Lower leg skin (tissue), 4 donors: ENCODE results near the gene XG. TPM values are rescaled to one million over a fixed set of nuclear protein-coding genes. Genes with fewer than 3 reads are reported as not detected.
"Not testable (repeated sequence)": the region's sequence is repeated elsewhere in the genome, so short reads cannot be mapped to it uniquely, and the experiment has no call there.

ENCODE experiments used
- DNase-seq, 2 donors: peaks; one replicate each; pipeline ENCODE4 v3.0.0-alpha.2; 2019; ENCODE audit warnings: low spot score in 2 of 2
- H3K4me3 ChIP-seq: fragments of 200-600 bp; sonication (generic); 2 replicates; pipeline ENCODE4 v1.5.1; 2017; ENCODE audit warnings: mild to moderate bottlenecking, low read depth; ENCODE audit not compliant: poor library complexity, severe bottlenecking
- CTCF ChIP-seq, 3 donors: fragments of 450-650 bp; IDR thresholded peaks; one replicate each; pipeline ENCODE4 v1.5.1; 2016; ENCODE audit warnings: antibody characterized with exemption in 3 of 3, mild to moderate bottlenecking in 3 of 3, moderate library complexity in 2 of 3
- POLR2A ChIP-seq, 2 donors: fragments of 450-650 bp; IDR thresholded peaks; one replicate each; pipeline ENCODE4 v1.6.1; 2016 to 2017; ENCODE audit warnings: antibody characterized with exemption in 2 of 2, mild to moderate bottlenecking in 1 of 2, moderate library complexity in 1 of 2
- WGBS, 2 donors: methylation state at CpG; one replicate each; pipeline ENCODE4 v1.1.5; 2018; 5-methylcytosine and 5-hydroxymethylcytosine counted together
- intact Hi-C: fragments of 100-400 bp; cut with DNase I; formaldehyde crosslinking; loops from one replicate; pipeline ENCODE4 v1.15.0; 2023; ENCODE audit warnings: low total_unique reads
- total RNA-seq, 4 donors: library from RNA; depleted of rRNA; stranded (reverse); fragments of >200 nt; gene quantifications; one replicate each; pipeline ENCODE4 v1.1.0, GENCODE V29; 2016

XG gene
- total RNA-seq, 4 donors from 2014 or later, result 40.7 to 113 (median 67.6) TPM

- no peak for DNase-seq
- 89 to 90% methylated on average over 4 of the region's 4 CpGs for WGBS, 2 donors
- H3K4me3 ChIP-seq, result no peak overlapping the region
- TF ChIP-seq CTCF (IDR thresholded peaks at IDR 0.05) (no peak), POLR2A (IDR thresholded peaks at IDR 0.05) (no peak)
- intact Hi-C loops, result no loop called here
These were observed 37.1 kb downstream of the XG start for GRCh38 chrX:2788980-2789379.

- no peak for DNase-seq
- TF ChIP-seq POLR2A (IDR thresholded peaks at IDR 0.05), result no peak
- no peak for TF ChIP-seq CTCF (IDR thresholded peaks at IDR 0.05)
- WGBS, 2 donors, result 91 to 94% methylated on average over 3 of the region's 3 CpGs
- intact Hi-C loops, result no loop called here
- H3K4me3 ChIP-seq, result no peak overlapping the region
These were observed 37.7 kb downstream of the XG start for GRCh38 chrX:2789569-2789968.

- intact Hi-C loops, result no loop called here
- peak in 1 of 2 donors; percentile 71 for DNase-seq
- TF ChIP-seq CTCF (IDR thresholded peaks at IDR 0.05), result no peak
- no peak for TF ChIP-seq POLR2A (IDR thresholded peaks at IDR 0.05)
- no peak overlapping the region for H3K4me3 ChIP-seq
- 78% methylated on average over 7 of the region's 7 CpGs for WGBS, 2 donors
These were observed 41.9 kb downstream of the XG start for GRCh38 chrX:2793752-2794151.

GRCh38 chrX:2794336-2794735, 42.5 kb downstream of the XG start:
- intact Hi-C loops, result no loop called here
- TF ChIP-seq POLR2A (IDR thresholded peaks at IDR 0.05), result no peak
- no peak for TF ChIP-seq CTCF (IDR thresholded peaks at IDR 0.05)
- DNase-seq, result peak in 1 of 2 donors; percentile 80
- WGBS, 2 donors, result 91 to 100% methylated on average over 2 to 16 of the region's 19 CpGs
- no peak overlapping the region for H3K4me3 ChIP-seq

GRCh38 chrX:2796808-2797207, 45.0 kb downstream of the XG start:
- 77 to 82% methylated on average over 14 to 15 of the region's 15 CpGs for WGBS, 2 donors
- intact Hi-C loops, H3K4me3 ChIP-seq: not testable (repeated sequence)
- DNase-seq, result peak in 1 of 2 donors; percentile 66

GRCh38 chrX:2799369-2799768, 47.5 kb downstream of the XG start:
- intact Hi-C loops, result no loop called here
- DNase-seq, result peak in 1 of 2 donors; percentile 10
- H3K4me3 ChIP-seq, result no peak overlapping the region
- TF ChIP-seq POLR2A (IDR thresholded peaks at IDR 0.05) (no peak), CTCF (IDR thresholded peaks at IDR 0.05) (no peak)
- 71% methylated on average over 4 of the region's 4 CpGs for WGBS, 2 donors

GRCh38 chrX:2799980-2800379, 48.1 kb downstream of the XG start:
- intact Hi-C loops, H3K4me3 ChIP-seq: not testable (repeated sequence)
- WGBS, 2 donors, result 89 to 91% methylated on average over 5 of the region's 5 CpGs

More at GRCh38 chrX:2799980-2800379, 48.1 kb downstream of the XG start:
- DNase-seq, result peak in 1 of 2 donors; percentile 20
